Naive thymus-derived CD4-positive, alpha-beta T cell (primary cell): ENCODE data around the gene EMC10. TPM values are rescaled to one million over a fixed set of nuclear protein-coding genes. Genes with fewer than 3 reads are reported as not detected.
A peak's percentile ranks its signal among the peaks of the same experiment; 100 is the strongest.

Experiments used
- ATAC-seq: fragments of 150-1000 bp; cut with Tn5 transposase; 2 replicates; pipeline ENCODE4 v1.10.0; 2021; ENCODE audit warnings: mild to moderate bottlenecking, moderate library complexity
- CTCF ChIA-PET: fragments of 350-600 bp; sonication (Branson Sonifier 250); formaldehyde crosslinking; loops from one replicate; lab custom pipeline; 2021; ENCODE audit warnings: antibody characterized with exemption; lab: Charles Lee
- POLR2A ChIA-PET: fragments of 350-600 bp; sonication (Branson Sonifier 250); formaldehyde crosslinking; loops from one replicate; lab custom pipeline; 2021; ENCODE audit warnings: antibody characterized with exemption, inconsistent platforms; lab: Charles Lee
- DNase-seq, 9 donors: peaks; one replicate each; pipeline versions ENCODE4 v3.0.0 to v3.0.0-alpha.2; 2020 to 2022; ENCODE audit warnings: mixed read lengths in 1 of 9
- H3K27ac ChIP-seq: one replicate; pipeline ENCODE4 v1.7.0; 2013; ENCODE audit warnings: mild to moderate bottlenecking, low read depth, low read length, moderate library complexity
- H3K27me3 ChIP-seq, 2 donors: one replicate each; pipeline ENCODE4 v1.7.0; 2013; ENCODE audit warnings: low read length in 2 of 2, mild to moderate bottlenecking in 2 of 2, moderate library complexity in 2 of 2; ENCODE audit not compliant: control insufficient read depth in 2 of 2, insufficient read depth in 2 of 2
- H3K36me3 ChIP-seq, 3 experiments: 1 replicate in 2 of 3; 2 replicates in 1 of 3; pipeline ENCODE4 v1.7.0; 2013; ENCODE audit warnings: low read length in 3 of 3, mild to moderate bottlenecking in 3 of 3, moderate library complexity in 1 of 3; ENCODE audit not compliant: insufficient read depth in 3 of 3, control insufficient read depth in 2 of 3
- H3K4me1 ChIP-seq, 2 donors: one replicate each; pipeline ENCODE4 v1.7.0; 2013; ENCODE audit warnings: low read length in 2 of 2, mild to moderate bottlenecking in 2 of 2, moderate library complexity in 1 of 2; ENCODE audit not compliant: control insufficient read depth in 2 of 2, insufficient read depth in 2 of 2
- H3K4me3 ChIP-seq: 2 replicates; pipeline ENCODE4 v1.7.0; 2013; ENCODE audit warnings: mild to moderate bottlenecking, low read length
- H3K9me3 ChIP-seq, 3 experiments: 1 replicate in 2 of 3; 2 replicates in 1 of 3; pipeline ENCODE4 v1.7.0; 2013; ENCODE audit warnings: low read length in 3 of 3; ENCODE audit not compliant: control insufficient read depth in 2 of 3
- H3K27ac Mint-ChIP-seq, 9 donors: one replicate each; pipeline ENCODE4 v1.8.0; 2020 to 2022; ENCODE audit warnings: mixed read lengths in 9 of 9, mild to moderate bottlenecking in 8 of 9, moderate library complexity in 5 of 9, inconsistent platforms in 2 of 9
- H3K27me3 Mint-ChIP-seq, 5 donors: one replicate each; pipeline ENCODE4 v1.8.0; 2021 to 2022; ENCODE audit warnings: mixed read lengths in 5 of 5, mild to moderate bottlenecking in 1 of 5
- H3K36me3 Mint-ChIP-seq, 5 donors: one replicate each; pipeline ENCODE4 v1.8.0; 2020 to 2022; ENCODE audit warnings: mixed read lengths in 5 of 5, mild to moderate bottlenecking in 3 of 5, inconsistent platforms in 1 of 5
- H3K4me1 Mint-ChIP-seq, 7 donors: one replicate each; pipeline ENCODE4 v1.8.0; 2020 to 2022; ENCODE audit warnings: mixed read lengths in 7 of 7, mild to moderate bottlenecking in 3 of 7, inconsistent platforms in 1 of 7
- H3K4me3 Mint-ChIP-seq, 10 donors: one replicate each; pipeline ENCODE4 v1.8.0; 2020 to 2022; ENCODE audit warnings: mild to moderate bottlenecking in 10 of 10, mixed read lengths in 10 of 10, moderate library complexity in 6 of 10, inconsistent platforms in 2 of 10
- H3K9me3 Mint-ChIP-seq, 11 donors: one replicate each; pipeline ENCODE4 v1.8.0; 2020 to 2022; ENCODE audit warnings: mixed read lengths in 11 of 11, mild to moderate bottlenecking in 4 of 11, inconsistent platforms in 1 of 11, moderate library complexity in 1 of 11
- intact Hi-C, 2 donors: fragments of 100-400 bp; cut with micrococcal nuclease; formaldehyde crosslinking; loops; one replicate each; pipeline ENCODE4 v1.15.1; 2023
- polyA plus RNA-seq, 2 donors: library from polyadenylated mRNA; unstranded; fragments of 300-500 nt; fragmentation: Illumina TruSeq; gene quantifications; one replicate each; pipeline ENCODE4 v1.2.3, GENCODE V29; 2021
- total RNA-seq, 6 experiments: library from RNA in 5 of 6; stranded (reverse) in 5 of 6; gene quantifications; 1 replicate in 5 of 6; 2 replicates in 1 of 6; pipeline ENCODE4 v1.2.3 and lab custom pipeline; 2021 to 2026

EMC10 gene
- total and polyA plus RNA-seq, 7 experiments from 2014 or later: 8.7 to 95.2 (median 82.9) TPM

DNA sequence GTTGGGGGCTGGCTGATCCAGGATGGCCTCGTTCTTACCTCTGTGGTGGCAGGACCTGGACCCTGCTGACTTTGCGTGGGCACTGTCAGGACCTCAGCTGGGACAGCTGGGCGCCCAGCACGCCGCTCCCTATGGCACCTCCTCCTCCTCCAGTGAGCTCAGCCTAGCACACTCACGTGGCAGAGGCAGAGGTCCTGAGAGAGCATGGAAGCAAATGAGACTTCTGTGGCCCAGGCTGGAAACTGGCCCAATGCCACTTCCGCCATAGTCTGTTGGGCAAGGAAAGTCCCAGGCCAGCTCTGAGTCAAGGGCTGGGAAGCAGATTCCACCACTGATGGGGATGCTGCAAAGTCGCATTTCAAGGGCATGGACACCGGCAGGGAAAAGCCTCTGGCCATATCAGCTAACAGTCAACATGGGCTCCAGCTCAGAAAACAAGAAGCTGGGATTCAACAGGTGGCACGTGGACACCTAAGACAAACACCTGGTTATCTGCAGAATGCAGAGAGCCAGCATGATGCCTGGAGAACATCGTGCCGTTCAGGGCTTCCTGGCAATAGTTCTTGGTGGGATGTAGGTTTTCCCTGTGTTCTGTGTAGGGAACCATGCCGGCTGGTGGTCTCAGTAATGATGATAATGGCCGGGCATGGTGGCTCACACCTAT is 26.9 kb upstream of the EMC10 start:
- POLR2A ChIA-PET: no interaction called here

DNA sequence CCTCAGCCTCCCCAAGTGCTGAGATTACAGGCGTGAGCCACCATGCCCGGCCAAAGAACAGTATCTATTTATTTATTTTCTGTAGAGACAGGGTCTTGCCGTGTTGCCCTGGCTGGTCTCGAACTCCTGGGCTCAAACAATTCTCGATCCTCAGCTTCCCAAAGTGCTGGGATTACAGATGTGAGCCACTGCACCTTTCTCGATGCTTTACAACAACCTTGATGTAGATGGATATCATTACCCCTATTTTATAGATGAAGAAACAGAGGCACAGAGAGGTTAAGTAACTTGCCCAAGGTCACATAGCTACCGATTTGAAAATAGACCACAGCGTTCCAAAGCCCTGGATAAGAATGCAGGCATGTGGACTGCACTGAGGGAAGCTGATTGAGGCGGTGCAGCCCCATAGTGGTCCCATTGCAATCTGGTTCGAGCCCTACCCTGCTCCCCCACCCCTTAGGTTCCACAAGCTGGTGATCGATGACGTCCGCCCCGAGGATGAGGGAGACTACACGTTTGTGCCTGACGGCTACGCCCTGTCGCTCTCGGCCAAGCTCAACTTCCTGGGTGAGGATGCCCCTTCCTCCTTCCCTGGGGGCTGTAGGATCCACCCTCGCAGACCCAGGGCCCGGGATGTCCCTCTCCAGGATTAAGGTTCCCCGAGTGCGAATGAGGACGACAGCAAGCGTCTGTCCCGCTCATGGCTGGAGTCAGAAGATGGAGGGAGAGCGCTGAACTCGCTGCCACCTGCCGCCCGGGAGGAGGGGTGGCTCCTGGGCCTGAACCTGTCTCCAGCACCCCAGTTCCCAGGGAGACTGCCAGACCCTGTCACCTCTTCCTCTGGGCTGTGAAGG is 25.7 kb upstream of the EMC10 start:
- Mint-ChIP-seq H3K27ac (no peak overlapping the region), H3K36me3 (peaks cover 0 to 3% (median 0%) of the 10 kb centered on the region in 5 donors), H3K4me1 (peaks cover 0 to 4% (median 0%) of the 10 kb centered on the region in 7 donors)

More for the DNA sequence above, 26.9 kb upstream of the EMC10 start:
- Histone ChIP-seq H3K4me1 (no peaks in the 10 kb centered on the region), H3K4me3 (no peak overlapping the region), H3K27ac (no peak overlapping the region), H3K27me3 (no peaks in the 10 kb centered on the region), H3K9me3 (no peaks in the 10 kb centered on the region), H3K36me3 (no peaks in the 10 kb centered on the region)
- Mint-ChIP-seq H3K4me1 (peaks cover 0 to 4% (median 0%) of the 10 kb centered on the region in 7 donors), H3K4me3 (no peak overlapping the region), H3K27ac (no peak overlapping the region), H3K36me3 (peaks cover 0 to 3% (median 0%) of the 10 kb centered on the region in 5 donors), H3K27me3 (peaks cover 0 to 11% (median 8%) of the 10 kb centered on the region in 5 donors), H3K9me3 (peaks cover 0 to 4% (median 0%) of the 10 kb centered on the region in 11 donors)
- intact Hi-C loops: no loop called here
- ATAC-seq: no peak
- no peak for DNase-seq
- CTCF ChIA-PET: no interaction called here

DNA sequence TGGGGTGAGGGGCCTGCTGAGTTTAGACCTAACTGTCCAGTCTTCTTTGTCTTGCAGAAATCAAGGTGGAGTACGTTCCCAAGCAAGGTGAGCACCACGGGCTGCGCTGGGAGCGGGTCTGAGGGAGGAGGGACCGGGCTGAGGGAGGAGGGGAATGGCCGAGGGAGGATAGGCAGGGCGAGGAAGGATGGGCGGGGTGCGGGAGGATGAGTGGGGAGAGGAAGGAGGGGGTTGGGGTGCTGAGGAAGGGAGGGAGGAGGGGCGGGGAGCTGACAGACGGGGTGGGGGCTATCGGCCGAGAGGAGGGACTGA is 25.1 kb upstream of the EMC10 start:
- H3K9me3 ChIP-seq: no peaks in the 10 kb centered on the region
- no peaks in the 10 kb centered on the region for H3K27me3 ChIP-seq
- DNase-seq: no peak
- intact Hi-C loops: no loop called here
- no peak overlapping the region for H3K27ac Mint-ChIP-seq
- H3K36me3 ChIP-seq: no peaks in the 10 kb centered on the region
- peak overlapping the region in 2 of 10 donors; percentile 7 to 25 for H3K4me3 Mint-ChIP-seq
- ChIA-PET CTCF (no interaction called here), POLR2A (no interaction called here)
- H3K4me1 ChIP-seq: no peaks in the 10 kb centered on the region
- H3K4me3 ChIP-seq: no peak overlapping the region
- H3K36me3 Mint-ChIP-seq: peaks cover 0 to 3% (median 0%) of the 10 kb centered on the region in 5 donors
- peaks cover 0 to 4% (median 0%) of the 10 kb centered on the region in 7 donors for H3K4me1 Mint-ChIP-seq
- ATAC-seq: no peak
- H3K27me3 Mint-ChIP-seq: peaks cover 0 to 15% (median 12%) of the 10 kb centered on the region in 5 donors
- no peak overlapping the region for H3K27ac ChIP-seq
- H3K9me3 Mint-ChIP-seq: peaks cover 0 to 4% (median 0%) of the 10 kb centered on the region in 11 donors

More for the DNA sequence above, 25.7 kb upstream of the EMC10 start:
- Mint-ChIP-seq H3K4me3 (peak overlapping the region in 2 of 10 donors; percentile 7 to 25), H3K9me3 (peaks cover 0 to 4% (median 0%) of the 10 kb centered on the region in 11 donors), H3K27me3 (peaks cover 0 to 9% (median 8%) of the 10 kb centered on the region in 5 donors)
- H3K27ac ChIP-seq: no peak overlapping the region
- no peaks in the 10 kb centered on the region for H3K4me1 ChIP-seq
- H3K9me3 ChIP-seq: no peaks in the 10 kb centered on the region
- no peaks in the 10 kb centered on the region for H3K27me3 ChIP-seq
- POLR2A ChIA-PET: no interaction called here
- no peaks in the 10 kb centered on the region for H3K36me3 ChIP-seq
- ATAC-seq (no peak), DNase-seq (no peak)
- CTCF ChIA-PET: no interaction called here
- no peak overlapping the region for H3K4me3 ChIP-seq
- intact Hi-C loops: no loop called here

DNA sequence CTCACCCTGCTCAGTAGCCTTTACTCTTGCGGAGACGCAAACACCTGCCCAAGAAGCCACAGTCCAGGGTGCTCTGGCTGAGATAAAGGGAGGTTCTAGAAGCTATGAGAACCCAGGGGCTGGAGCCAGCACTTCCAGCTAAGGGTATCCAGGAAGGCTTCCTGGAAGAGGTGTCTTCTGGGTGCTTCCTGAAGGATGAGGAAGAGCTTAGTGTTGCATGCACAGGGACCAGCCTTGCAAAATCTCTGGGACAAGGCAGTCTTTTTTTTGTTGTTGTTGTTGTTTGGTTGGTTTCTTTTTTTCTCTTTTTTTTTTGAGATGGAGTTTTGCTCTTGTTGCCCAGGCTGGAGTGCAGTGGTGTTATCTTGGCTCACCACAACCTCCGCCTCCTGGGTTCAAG is 23.1 kb upstream of the EMC10 start:
- ChIA-PET CTCF (no interaction called here), POLR2A (no interaction called here)
- no peak overlapping the region for H3K27ac Mint-ChIP-seq
- H3K4me1 Mint-ChIP-seq: peaks cover 0 to 4% (median 0%) of the 10 kb centered on the region in 7 donors
- no peak overlapping the region for H3K4me3 ChIP-seq
- DNase-seq (no peak), ATAC-seq (no peak)
- no peaks in the 10 kb centered on the region for H3K4me1 ChIP-seq
- no peak overlapping the region for H3K27ac ChIP-seq
- intact Hi-C loops: no loop called here
- no peaks in the 10 kb centered on the region for H3K36me3 Mint-ChIP-seq
- peaks cover 0 to 2% (median 0%) of the 10 kb centered on the region in 11 donors for H3K9me3 Mint-ChIP-seq
- H3K36me3 ChIP-seq: no peaks in the 10 kb centered on the region
- H3K27me3 Mint-ChIP-seq: peaks cover 6 to 25% (median 22%) of the 10 kb centered on the region in 5 donors
- H3K4me3 Mint-ChIP-seq: no peak overlapping the region
- H3K27me3 ChIP-seq: peaks cover 0 to 2% of the 10 kb centered on the region in 2 donors
- no peaks in the 10 kb centered on the region for H3K9me3 ChIP-seq

DNA sequence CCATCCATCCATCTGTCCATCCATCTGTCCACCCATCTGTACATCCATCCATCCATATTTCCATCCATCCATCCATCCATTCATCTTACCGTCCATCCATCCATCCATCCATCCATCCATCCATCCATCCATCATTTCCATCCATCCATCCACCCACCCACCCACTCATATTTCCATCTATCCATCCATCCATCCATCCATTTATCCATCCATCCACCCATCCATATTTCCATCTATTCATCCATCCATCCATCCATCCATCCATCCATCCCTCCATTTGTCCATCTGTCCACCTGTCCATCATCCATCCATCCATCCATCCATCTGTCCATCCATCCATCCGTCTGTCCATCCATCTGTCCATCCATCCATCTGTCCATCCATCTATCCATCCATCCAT is 20.3 kb upstream of the EMC10 start:
- intact Hi-C loops: no loop called here
- H3K27me3 Mint-ChIP-seq: peaks cover 9 to 33% (median 19%) of the 10 kb centered on the region in 5 donors
- Histone ChIP-seq H3K4me1 (no peaks in the 10 kb centered on the region), H3K27ac (no peak overlapping the region), H3K36me3 (no peaks in the 10 kb centered on the region), H3K9me3 (no peaks in the 10 kb centered on the region), H3K4me3 (no peak overlapping the region), H3K27me3 (peaks cover 0 to 6% of the 10 kb centered on the region in 2 donors)
- ChIA-PET CTCF (interaction anchor here (1.0 kb wide), 1 partner anchor 99 kb away, joined by 6 read pairs; no protein-coding TSS in a partner anchor), POLR2A (no interaction called here)
- DNase-seq: no peak
- peaks cover 0 to 10% (median under 1%) of the 10 kb centered on the region in 7 donors for H3K4me1 Mint-ChIP-seq
- no peaks in the 10 kb centered on the region for H3K9me3 Mint-ChIP-seq
- peak overlapping the region in 1 of 9 donors; percentile 11 for H3K27ac Mint-ChIP-seq
- H3K4me3 Mint-ChIP-seq: peak overlapping the region in 1 of 10 donors; percentile 17
- no peak for ATAC-seq
- H3K36me3 Mint-ChIP-seq: no peaks in the 10 kb centered on the region

DNA sequence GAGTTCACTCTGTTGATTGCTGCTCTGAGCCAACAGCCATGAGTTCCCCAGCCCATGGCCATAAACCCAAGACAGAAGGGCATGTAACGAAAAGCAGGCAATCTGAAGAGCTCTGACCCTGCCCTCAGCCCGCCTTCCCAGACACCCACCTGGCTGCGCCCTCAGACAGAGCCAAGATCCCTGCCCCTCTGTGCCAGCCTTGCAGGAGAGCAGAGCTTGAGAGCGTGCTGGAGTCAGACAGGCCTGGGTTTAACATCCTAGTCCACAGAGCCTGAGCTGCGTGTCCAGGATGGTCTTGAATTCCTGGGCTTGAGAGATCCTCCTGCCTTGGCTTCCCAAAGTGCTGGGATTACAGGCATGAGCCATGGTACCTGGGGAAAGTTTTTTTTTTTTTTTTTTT is 19.0 kb upstream of the EMC10 start:
- H3K4me3 ChIP-seq: no peak overlapping the region
- Mint-ChIP-seq H3K9me3 (no peaks in the 10 kb centered on the region), H3K27me3 (peaks cover 10 to 34% (median 28%) of the 10 kb centered on the region in 5 donors), H3K4me3 (no peak overlapping the region), H3K4me1 (peaks cover 0 to 14% (median 4%) of the 10 kb centered on the region in 7 donors), H3K27ac (no peak overlapping the region), H3K36me3 (no peaks in the 10 kb centered on the region)
- H3K4me1 ChIP-seq: peaks cover 0 to 5% of the 10 kb centered on the region in 2 donors
- H3K27me3 ChIP-seq: peaks cover 0 to 6% of the 10 kb centered on the region in 2 donors
- intact Hi-C loops: no loop called here
- POLR2A ChIA-PET: no interaction called here
- H3K27ac ChIP-seq: no peak overlapping the region
- CTCF ChIA-PET: interaction anchor here (0.7 kb wide), 1 partner anchor 10 kb away, joined by 4 read pairs; no protein-coding TSS in a partner anchor
- ATAC-seq: no peak
- no peaks in the 10 kb centered on the region for H3K36me3 ChIP-seq
- no peak for DNase-seq
- H3K9me3 ChIP-seq: no peaks in the 10 kb centered on the region
